Fibroblast of lung (primary cell): Measurements from ENCODE around the gene HIKESHI.

Experiments
- EZH2 ChIP-seq: IDR thresholded peaks from 2 replicates; pipeline ENCODE4 v1.5.1; 2012; ENCODE audit warnings: low read length, control low read depth, mild to moderate bottlenecking; ENCODE audit errors: missing control alignments
- TF ChIP-seq, protein P1 (sequence below), 2 donors: IDR thresholded peaks in 1 of 2; conservative IDR thresholded peaks in 1 of 2; 1 replicate in 1 of 2; 2 replicates in 1 of 2; pipeline ENCODE4 v1.5.1; 2011 to 2012; ENCODE audit warnings: low read length in 2 of 2, control low read depth in 1 of 2, inconsistent platforms in 1 of 2, low read depth in 1 of 2, mild to moderate bottlenecking in 1 of 2

DNA sequence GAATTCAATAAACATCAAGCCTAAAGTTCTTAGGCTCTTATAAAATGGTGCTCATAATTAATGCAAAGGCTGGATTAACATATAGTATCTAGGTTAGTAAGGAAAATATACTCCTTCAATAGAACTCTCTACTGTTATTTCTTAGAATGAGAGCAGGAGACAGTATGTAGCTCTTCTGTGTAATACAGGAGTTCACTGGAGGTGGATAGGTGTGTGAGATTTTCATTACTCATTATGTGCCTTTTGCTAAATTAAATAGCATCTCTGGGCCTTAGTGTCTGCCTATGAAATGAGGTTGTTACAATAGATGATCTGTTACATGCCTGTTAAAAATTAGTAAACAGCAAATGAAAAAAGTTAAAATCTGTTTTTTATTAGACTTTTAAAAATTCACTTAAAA lies 36.8 kb upstream of the HIKESHI start:
- TF ChIP-seq, protein P1, sequence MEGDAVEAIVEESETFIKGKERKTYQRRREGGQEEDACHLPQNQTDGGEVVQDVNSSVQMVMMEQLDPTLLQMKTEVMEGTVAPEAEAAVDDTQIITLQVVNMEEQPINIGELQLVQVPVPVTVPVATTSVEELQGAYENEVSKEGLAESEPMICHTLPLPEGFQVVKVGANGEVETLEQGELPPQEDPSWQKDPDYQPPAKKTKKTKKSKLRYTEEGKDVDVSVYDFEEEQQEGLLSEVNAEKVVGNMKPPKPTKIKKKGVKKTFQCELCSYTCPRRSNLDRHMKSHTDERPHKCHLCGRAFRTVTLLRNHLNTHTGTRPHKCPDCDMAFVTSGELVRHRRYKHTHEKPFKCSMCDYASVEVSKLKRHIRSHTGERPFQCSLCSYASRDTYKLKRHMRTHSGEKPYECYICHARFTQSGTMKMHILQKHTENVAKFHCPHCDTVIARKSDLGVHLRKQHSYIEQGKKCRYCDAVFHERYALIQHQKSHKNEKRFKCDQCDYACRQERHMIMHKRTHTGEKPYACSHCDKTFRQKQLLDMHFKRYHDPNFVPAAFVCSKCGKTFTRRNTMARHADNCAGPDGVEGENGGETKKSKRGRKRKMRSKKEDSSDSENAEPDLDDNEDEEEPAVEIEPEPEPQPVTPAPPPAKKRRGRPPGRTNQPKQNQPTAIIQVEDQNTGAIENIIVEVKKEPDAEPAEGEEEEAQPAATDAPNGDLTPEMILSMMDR (conservative IDR thresholded peaks at IDR 0.05 in 1 of 2, IDR thresholded peaks at IDR 0.05 in 1 of 2; ENCODE audit: low read depth in 1 of 2, low read length in 2 of 2) = no peak
- no peak for TF ChIP-seq EZH2
